ENCODE results near the gene SCYGR4.
A peak's percentile ranks its signal among the peaks of the same experiment; 100 is the strongest.

The SCYGR4 gene

GRCh38 chr2:227578642-227579041 lies 38.7 kb upstream of the SCYGR4 start:
- H3F3A ChIP-seq (ENCODE audit: insufficient read depth, low read length): no peaks in the 10 kb centered on the region
- H3K9me2 ChIP-seq (ENCODE audit: low read depth, low read length): no peaks in the 10 kb centered on the region
- no peak overlapping the region for H3K4me2 ChIP-seq (ENCODE audit: low read length)
- TF ChIP-seq EZH2 (IDR thresholded peaks at IDR 0.05; ENCODE audit: borderline replicate concordance, low read length) (no peak), CTCF (IDR thresholded peaks at IDR 0.05; ENCODE audit: low read length) (peak; percentile 49)
- H2AFZ ChIP-seq (ENCODE audit: low read length): no peak overlapping the region
- H4K20me1 ChIP-seq (ENCODE audit: insufficient read depth, low read length): no peaks in the 10 kb centered on the region
- H3K27me3 ChIP-seq (ENCODE audit: insufficient read depth, low read length): no peaks in the 10 kb centered on the region
- no peaks in the 10 kb centered on the region for H3K79me2 ChIP-seq (ENCODE audit: insufficient read depth, low read length)
- no peaks in the 10 kb centered on the region for H3K36me3 ChIP-seq (ENCODE audit: insufficient read depth, low read length)
- H3K4me1 ChIP-seq (ENCODE audit: insufficient read depth, low read length, severe bottlenecking): no peaks in the 10 kb centered on the region
- H3K4me3 ChIP-seq (ENCODE audit: low read depth, low read length, poor library complexity, severe bottlenecking): no peak overlapping the region
- H3K9ac ChIP-seq (ENCODE audit: low read length): no peak overlapping the region
- H3K9me3 ChIP-seq (ENCODE audit: low read length): 0 out of 2 replicates have a peak, but pooled peaks cover 6% of the 10 kb centered on the region
- H3K27ac ChIP-seq (ENCODE audit: low read depth, low read length, poor library complexity, severe bottlenecking): no peak overlapping the region

- H3K9me2 ChIP-seq (ENCODE audit: low read depth, low read length): no peaks in the 10 kb centered on the region
- H2AFZ ChIP-seq (ENCODE audit: low read length): no peak overlapping the region
- no peaks in the 10 kb centered on the region for H3K4me1 ChIP-seq (ENCODE audit: insufficient read depth, low read length, severe bottlenecking)
- H4K20me1 ChIP-seq (ENCODE audit: insufficient read depth, low read length): no peaks in the 10 kb centered on the region
- no peaks in the 10 kb centered on the region for H3K27me3 ChIP-seq (ENCODE audit: insufficient read depth, low read length)
- H3K9ac ChIP-seq (ENCODE audit: low read length): no peak overlapping the region
- H3K4me2 ChIP-seq (ENCODE audit: low read length): no peak overlapping the region
- no peak for TF ChIP-seq CTCF (IDR thresholded peaks at IDR 0.05; ENCODE audit: low read length)
- no peak for TF ChIP-seq EZH2 (IDR thresholded peaks at IDR 0.05; ENCODE audit: borderline replicate concordance, low read length)
- no peaks in the 10 kb centered on the region for H3K79me2 ChIP-seq (ENCODE audit: insufficient read depth, low read length)
- H3K27ac ChIP-seq (ENCODE audit: low read depth, low read length, poor library complexity, severe bottlenecking): no peak overlapping the region
- H3K4me3 ChIP-seq (ENCODE audit: low read depth, low read length, poor library complexity, severe bottlenecking): no peak overlapping the region
- H3F3A ChIP-seq (ENCODE audit: insufficient read depth, low read length): no peaks in the 10 kb centered on the region
- 0 out of 2 replicates have a peak, but pooled peaks cover 6% of the 10 kb centered on the region for H3K9me3 ChIP-seq (ENCODE audit: low read length)
- H3K36me3 ChIP-seq (ENCODE audit: insufficient read depth, low read length): no peaks in the 10 kb centered on the region
These were observed 37.5 kb upstream of the SCYGR4 start for GRCh38 chr2:227579791-227580190.

- Histone ChIP-seq H3K4me1 (ENCODE audit: insufficient read depth, low read length, severe bottlenecking) (no peaks in the 10 kb centered on the region), H3K9ac (ENCODE audit: low read length) (no peak overlapping the region), H2AFZ (ENCODE audit: low read length) (no peak overlapping the region), H3K9me2 (ENCODE audit: low read depth, low read length) (no peaks in the 10 kb centered on the region), H3K79me2 (ENCODE audit: insufficient read depth, low read length) (no peaks in the 10 kb centered on the region), H3F3A (ENCODE audit: insufficient read depth, low read length) (no peaks in the 10 kb centered on the region), H3K27me3 (ENCODE audit: insufficient read depth, low read length) (no peaks in the 10 kb centered on the region), H3K4me3 (ENCODE audit: low read depth, low read length, poor library complexity, severe bottlenecking) (no peak overlapping the region), H3K36me3 (ENCODE audit: insufficient read depth, low read length) (no peaks in the 10 kb centered on the region), H4K20me1 (ENCODE audit: insufficient read depth, low read length) (no peaks in the 10 kb centered on the region), H3K9me3 (ENCODE audit: low read length) (0 out of 2 replicates have a peak, but pooled peaks cover 6% of the 10 kb centered on the region), H3K4me2 (ENCODE audit: low read length) (no peak overlapping the region), H3K27ac (ENCODE audit: low read depth, low read length, poor library complexity, severe bottlenecking) (no peak overlapping the region)
- TF ChIP-seq EZH2 (IDR thresholded peaks at IDR 0.05; ENCODE audit: borderline replicate concordance, low read length) (no peak), CTCF (IDR thresholded peaks at IDR 0.05; ENCODE audit: low read length) (no peak)
These were observed 34.9 kb upstream of the SCYGR4 start for GRCh38 chr2:227582369-227582768.
